Gastroesophageal sphincter (tissue), 3 donors: ENCODE measurements around the gene CDC42EP3.

Experiments
- EP300 ChIP-seq: sonication (generic); formaldehyde crosslinking; IDR thresholded peaks from one replicate; pipeline ENCODE4 v1.6.1; 2017; ENCODE audit warnings: antibody characterized with exemption, mild to moderate bottlenecking
- POLR2A ChIP-seq, 2 donors: fragments of 450-650 bp; IDR thresholded peaks; one replicate each; pipeline ENCODE4 v1.6.1; 2017; ENCODE audit warnings: antibody characterized with exemption in 2 of 2, mild to moderate bottlenecking in 2 of 2, moderate library complexity in 1 of 2
- POLR2AphosphoS5 ChIP-seq: sonication (generic); formaldehyde crosslinking; IDR thresholded peaks from one replicate; pipeline ENCODE4 v1.6.1; 2017; ENCODE audit warnings: antibody characterized with exemption
- TF ChIP-seq, protein P1 (sequence below), 4 experiments: fragments of 200-600 bp in 2 of 4; fragments of 450-650 bp in 2 of 4; sonication (generic) in 1 of 4; IDR thresholded peaks; one replicate each; pipeline ENCODE4 v1.5.1; 2017 to 2019; ENCODE audit warnings: antibody characterized with exemption in 4 of 4, mild to moderate bottlenecking in 2 of 4, moderate library complexity in 2 of 4

DNA sequence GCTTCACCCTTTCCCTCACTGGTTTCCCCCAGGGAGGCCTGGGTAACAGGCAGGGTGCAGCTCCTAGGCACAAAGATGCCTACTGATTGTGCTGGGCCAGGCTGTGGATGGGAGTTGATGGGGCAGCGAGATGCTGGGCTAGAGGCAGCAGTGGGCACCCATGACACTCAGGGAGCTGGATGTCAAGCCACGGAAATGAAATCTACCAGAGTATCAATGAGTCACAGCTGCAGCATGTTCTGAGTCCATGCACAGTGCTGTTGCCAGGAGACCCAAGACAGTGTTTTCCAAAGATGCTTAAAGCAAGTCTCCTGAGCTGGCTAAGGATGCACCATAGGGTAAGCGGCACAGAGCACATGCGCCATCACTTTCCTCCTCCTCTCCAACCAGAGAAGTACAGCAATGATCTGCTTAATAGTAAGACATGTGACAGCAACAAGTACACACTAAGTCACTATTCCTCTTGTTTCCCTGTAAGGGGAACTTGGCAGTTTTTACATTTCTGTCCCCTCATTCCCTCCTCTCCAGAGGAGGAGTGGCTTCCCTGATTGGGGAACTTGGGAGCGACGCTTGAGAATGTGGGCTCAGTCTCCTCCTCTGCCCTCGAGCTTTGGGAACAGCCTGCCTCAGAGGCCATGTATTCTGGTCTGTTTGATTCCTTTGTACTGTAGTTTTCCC, 57.2 kb downstream of the CDC42EP3 start:
- TF ChIP-seq, protein P1, sequence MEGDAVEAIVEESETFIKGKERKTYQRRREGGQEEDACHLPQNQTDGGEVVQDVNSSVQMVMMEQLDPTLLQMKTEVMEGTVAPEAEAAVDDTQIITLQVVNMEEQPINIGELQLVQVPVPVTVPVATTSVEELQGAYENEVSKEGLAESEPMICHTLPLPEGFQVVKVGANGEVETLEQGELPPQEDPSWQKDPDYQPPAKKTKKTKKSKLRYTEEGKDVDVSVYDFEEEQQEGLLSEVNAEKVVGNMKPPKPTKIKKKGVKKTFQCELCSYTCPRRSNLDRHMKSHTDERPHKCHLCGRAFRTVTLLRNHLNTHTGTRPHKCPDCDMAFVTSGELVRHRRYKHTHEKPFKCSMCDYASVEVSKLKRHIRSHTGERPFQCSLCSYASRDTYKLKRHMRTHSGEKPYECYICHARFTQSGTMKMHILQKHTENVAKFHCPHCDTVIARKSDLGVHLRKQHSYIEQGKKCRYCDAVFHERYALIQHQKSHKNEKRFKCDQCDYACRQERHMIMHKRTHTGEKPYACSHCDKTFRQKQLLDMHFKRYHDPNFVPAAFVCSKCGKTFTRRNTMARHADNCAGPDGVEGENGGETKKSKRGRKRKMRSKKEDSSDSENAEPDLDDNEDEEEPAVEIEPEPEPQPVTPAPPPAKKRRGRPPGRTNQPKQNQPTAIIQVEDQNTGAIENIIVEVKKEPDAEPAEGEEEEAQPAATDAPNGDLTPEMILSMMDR (IDR thresholded peaks at IDR 0.05): no peak
- TF ChIP-seq POLR2A (IDR thresholded peaks at IDR 0.05): no peak
- no peak for TF ChIP-seq POLR2AphosphoS5
- no peak for TF ChIP-seq EP300
